B cell (primary cell): ENCODE results near the gene XPNPEP1.

Experiments
- EZH2 ChIP-seq: IDR thresholded peaks from 2 replicates; pipeline ENCODE4 v1.6.1; 2012; ENCODE audit warnings: borderline replicate concordance, low read depth, mild to moderate bottlenecking, moderate library complexity, low read length; ENCODE audit not compliant: insufficient read depth, poor library complexity, severe bottlenecking
- TF ChIP-seq, protein P1 (sequence below): fragments of 200-600 bp; IDR thresholded peaks from one replicate; pipeline ENCODE4 v1.8.0; 2022; ENCODE audit warnings: antibody characterized with exemption, mild to moderate bottlenecking

DNA sequence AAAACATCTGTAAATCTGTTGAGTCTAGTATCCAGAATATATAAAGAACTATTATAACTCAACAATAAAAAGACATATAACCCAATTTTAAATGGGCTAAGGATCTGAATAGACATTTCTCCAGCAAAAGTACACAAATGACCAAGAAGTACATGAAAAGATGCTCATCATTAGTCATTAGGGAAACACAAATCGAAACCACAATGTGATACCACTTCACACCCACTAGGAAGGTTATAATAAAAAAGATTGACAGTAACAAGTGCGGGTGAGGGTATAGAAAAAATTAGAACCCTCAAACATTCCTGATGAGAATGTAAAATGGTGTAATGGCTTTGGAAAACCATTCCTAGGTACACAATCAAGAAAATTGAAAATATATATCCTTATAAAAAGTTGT, 4.1 kb downstream of the XPNPEP1 start:
- TF ChIP-seq, protein P1, sequence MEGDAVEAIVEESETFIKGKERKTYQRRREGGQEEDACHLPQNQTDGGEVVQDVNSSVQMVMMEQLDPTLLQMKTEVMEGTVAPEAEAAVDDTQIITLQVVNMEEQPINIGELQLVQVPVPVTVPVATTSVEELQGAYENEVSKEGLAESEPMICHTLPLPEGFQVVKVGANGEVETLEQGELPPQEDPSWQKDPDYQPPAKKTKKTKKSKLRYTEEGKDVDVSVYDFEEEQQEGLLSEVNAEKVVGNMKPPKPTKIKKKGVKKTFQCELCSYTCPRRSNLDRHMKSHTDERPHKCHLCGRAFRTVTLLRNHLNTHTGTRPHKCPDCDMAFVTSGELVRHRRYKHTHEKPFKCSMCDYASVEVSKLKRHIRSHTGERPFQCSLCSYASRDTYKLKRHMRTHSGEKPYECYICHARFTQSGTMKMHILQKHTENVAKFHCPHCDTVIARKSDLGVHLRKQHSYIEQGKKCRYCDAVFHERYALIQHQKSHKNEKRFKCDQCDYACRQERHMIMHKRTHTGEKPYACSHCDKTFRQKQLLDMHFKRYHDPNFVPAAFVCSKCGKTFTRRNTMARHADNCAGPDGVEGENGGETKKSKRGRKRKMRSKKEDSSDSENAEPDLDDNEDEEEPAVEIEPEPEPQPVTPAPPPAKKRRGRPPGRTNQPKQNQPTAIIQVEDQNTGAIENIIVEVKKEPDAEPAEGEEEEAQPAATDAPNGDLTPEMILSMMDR: no peak
- TF ChIP-seq EZH2: no peak
